NT2/D1 (cell line): ENCODE data around the gene ADPRM.

Source experiments
- DNase-seq: peaks from one replicate; pipeline ENCODE4 v3.0.0-alpha.2; 2011; ENCODE audit warnings: low read depth, low spot score
- H3K27me3 ChIP-seq: 2 replicates; pipeline ENCODE4 v1.6.0; 2011; ENCODE audit warnings: mild to moderate bottlenecking; ENCODE audit not compliant: insufficient read length, insufficient read depth
- H3K36me3 ChIP-seq: 2 replicates; pipeline ENCODE4 v1.6.1; 2011; ENCODE audit warnings: mild to moderate bottlenecking, low read length, mixed read lengths; ENCODE audit not compliant: insufficient read depth, insufficient read length
- H3K4me1 ChIP-seq: 2 replicates; pipeline ENCODE4 v1.5.1; 2011; ENCODE audit not compliant: insufficient read depth, insufficient read length
- H3K4me3 ChIP-seq: 2 replicates; pipeline ENCODE4 v1.5.1; 2011; ENCODE audit warnings: low read depth; ENCODE audit not compliant: insufficient read length
- H3K9ac ChIP-seq: 2 replicates; pipeline ENCODE4 v1.6.0; 2011; ENCODE audit warnings: low read depth; ENCODE audit not compliant: insufficient read length
- H3K9me3 ChIP-seq: 2 replicates; pipeline ENCODE4 v1.5.1; 2011; ENCODE audit warnings: mild to moderate bottlenecking, low read length; ENCODE audit not compliant: insufficient read depth
- SUZ12 ChIP-seq: IDR thresholded peaks from 2 replicates; pipeline ENCODE4 v1.6.1; 2011; ENCODE audit not compliant: insufficient read length, insufficient read depth; ENCODE audit errors: extremely low read depth
- YY1 ChIP-seq: IDR thresholded peaks from 2 replicates; pipeline ENCODE4 v1.6.1; 2011; ENCODE audit not compliant: insufficient read length, insufficient read depth
- ZNF274 ChIP-seq: IDR thresholded peaks from 2 replicates; pipeline ENCODE4 v1.6.1; 2011; ENCODE audit warnings: mild to moderate bottlenecking, low read depth, low read length

The ADPRM gene

DNA sequence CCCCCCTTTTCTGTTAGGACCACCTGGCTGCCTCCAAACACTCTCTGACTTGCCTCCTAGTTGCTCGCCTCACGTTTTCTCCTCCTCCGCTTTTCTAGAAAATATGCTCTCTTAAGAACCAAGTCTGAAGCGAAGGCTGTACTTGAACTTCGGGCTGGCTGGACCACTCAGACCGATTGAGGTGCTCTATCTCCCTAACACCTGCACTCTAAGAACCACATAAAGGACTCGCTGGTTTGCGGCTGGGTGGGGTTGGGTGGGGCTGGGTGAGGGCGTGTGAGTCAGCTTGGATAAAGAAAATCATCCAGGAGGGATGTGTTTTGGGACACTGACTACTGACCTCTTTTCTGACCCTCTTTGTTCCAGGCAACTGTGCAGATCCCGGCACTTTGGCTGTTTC, 55.3 kb downstream of the ADPRM start:
- Histone ChIP-seq H3K4me3 (no peak overlapping the region), H3K27me3 (no peaks in the 10 kb centered on the region), H3K9me3 (no peaks in the 10 kb centered on the region), H3K4me1 (peaks cover 5% of the 10 kb centered on the region), H3K9ac (no peak overlapping the region), H3K36me3 (no peaks in the 10 kb centered on the region)
- TF ChIP-seq SUZ12 (no peak), ZNF274 (no peak)
- DNase-seq, result no peak

DNA sequence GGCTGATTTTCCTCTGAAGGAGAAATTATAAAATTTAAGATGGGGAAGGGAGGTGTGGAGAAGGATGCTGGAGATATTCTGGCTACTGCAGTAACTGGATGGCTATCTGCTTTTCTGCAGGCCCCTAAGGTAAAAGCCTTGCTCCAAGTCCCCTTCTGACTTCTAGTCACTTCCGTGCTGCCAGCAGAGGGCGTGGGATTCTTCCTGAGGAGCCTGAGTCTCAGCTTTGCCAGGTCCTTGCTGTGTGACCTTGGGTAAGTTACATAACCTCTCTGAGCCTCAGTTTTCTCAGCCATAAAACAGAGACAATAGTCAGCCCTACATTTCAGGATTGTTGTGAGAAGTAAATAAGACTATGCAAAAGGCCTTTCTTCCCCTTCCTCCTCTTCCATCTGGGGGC, 56.7 kb downstream of the ADPRM start:
- no peaks in the 10 kb centered on the region for H3K36me3 ChIP-seq
- TF ChIP-seq SUZ12 (no peak), YY1 (no peak), ZNF274 (no peak)
- no peaks in the 10 kb centered on the region for H3K27me3 ChIP-seq
- H3K4me1 ChIP-seq, result peaks cover 3% of the 10 kb centered on the region
- DNase-seq, result no peak
- no peak overlapping the region for H3K9ac ChIP-seq
- no peaks in the 10 kb centered on the region for H3K9me3 ChIP-seq
- H3K4me3 ChIP-seq, result no peak overlapping the region

DNA sequence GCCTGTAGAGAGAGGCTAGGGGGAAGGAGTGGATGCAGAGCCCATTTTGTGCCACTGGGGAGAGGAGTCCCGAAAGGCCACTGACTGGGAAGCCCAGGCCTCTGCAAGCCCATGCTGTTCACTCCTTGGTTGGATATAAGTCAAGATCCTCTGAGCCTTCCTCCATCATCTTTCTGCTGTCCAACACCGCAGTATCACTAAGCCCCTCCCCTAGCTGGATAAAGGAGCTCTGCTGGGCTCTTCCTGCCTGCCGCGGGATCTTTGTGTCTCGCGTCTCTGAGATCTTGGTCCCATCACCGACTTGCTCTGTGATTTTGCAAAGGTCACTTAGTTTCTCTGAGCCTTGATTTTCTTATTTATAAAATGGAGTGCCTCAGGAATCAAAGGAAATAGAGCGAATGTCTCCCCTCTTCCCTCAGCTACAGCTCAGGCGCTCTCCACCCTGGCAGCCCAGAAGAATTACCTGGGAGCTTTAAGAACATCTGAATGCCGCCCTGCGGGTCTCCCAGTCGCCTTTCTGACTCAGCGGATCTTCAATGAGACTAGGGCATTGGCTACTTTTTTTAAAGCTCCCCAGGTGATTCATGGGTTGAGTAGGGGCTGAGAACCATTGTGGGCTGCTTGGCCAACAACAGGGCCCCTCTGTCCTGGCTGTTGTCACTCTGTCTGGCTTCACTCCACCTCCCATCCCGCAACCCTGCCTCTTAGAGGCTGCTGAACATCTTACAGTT, 57.6 kb downstream of the ADPRM start:
- TF ChIP-seq SUZ12 (no peak), YY1 (no peak), ZNF274 (no peak)
- peaks cover 3% of the 10 kb centered on the region for H3K4me1 ChIP-seq
- no peaks in the 10 kb centered on the region for H3K36me3 ChIP-seq
- peak overlapping the region; percentile 2 for H3K9ac ChIP-seq
- H3K4me3 ChIP-seq, result peak overlapping the region; percentile 24
- H3K9me3 ChIP-seq, result no peaks in the 10 kb centered on the region
- peak; percentile 40 for DNase-seq
- H3K27me3 ChIP-seq, result no peaks in the 10 kb centered on the region

DNA sequence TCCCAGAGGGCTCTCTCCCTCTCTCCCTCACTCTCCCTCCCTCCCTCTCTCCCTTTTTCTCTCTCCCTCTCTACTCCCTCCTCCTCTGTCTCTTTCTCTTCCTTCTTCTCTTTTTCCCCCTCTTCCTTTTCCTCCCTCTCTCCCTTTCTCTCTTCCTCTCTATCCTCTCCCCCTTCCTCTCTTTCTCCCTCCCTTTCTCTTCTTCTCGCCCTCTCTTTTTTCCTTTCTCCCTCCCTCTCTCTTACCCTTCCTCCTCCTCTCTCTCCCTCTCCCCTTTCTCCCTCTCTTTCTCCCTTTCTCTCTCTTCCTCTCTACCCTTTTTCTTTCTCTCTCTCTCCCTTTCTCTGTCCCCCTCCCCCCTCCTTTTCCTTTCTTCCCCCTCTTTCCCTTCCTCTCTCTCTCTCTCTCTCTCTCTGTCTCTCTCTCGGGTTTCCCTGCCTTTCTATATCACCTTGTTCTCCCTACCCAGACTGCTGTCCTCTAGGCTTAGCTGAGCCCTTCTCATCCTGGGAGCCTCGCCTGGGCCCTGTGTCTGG, 58.3 kb downstream of the ADPRM start:
- Histone ChIP-seq H3K4me3 (peak overlapping the region; percentile 15), H3K36me3 (no peaks in the 10 kb centered on the region), H3K9me3 (no peaks in the 10 kb centered on the region), H3K27me3 (no peaks in the 10 kb centered on the region), H3K9ac (no peak overlapping the region), H3K4me1 (peaks cover 3% of the 10 kb centered on the region)
- DNase-seq, result no peak
- TF ChIP-seq ZNF274 (no peak), YY1 (no peak), SUZ12 (no peak)

DNA sequence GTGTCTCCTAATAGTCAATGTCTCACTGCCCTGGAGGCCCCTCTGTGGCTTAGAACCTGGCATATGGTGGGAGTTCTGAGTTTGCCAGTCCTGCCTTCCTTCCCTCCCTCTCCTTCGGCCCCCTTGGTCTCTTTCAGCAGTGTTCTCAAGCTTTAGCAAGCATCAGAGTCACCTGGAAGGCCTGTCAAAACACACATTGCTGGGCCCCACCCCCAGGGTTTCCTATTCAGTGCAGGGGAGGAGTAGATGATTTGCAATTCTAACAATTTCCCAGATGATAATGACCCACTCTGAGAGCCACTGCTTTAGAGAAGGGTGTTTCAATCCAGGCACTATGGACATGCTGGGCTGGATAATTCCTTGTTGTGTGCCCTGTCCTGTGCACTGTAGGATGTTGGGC, 58.8 kb downstream of the ADPRM start:
- TF ChIP-seq SUZ12 (no peak), YY1 (no peak), ZNF274 (no peak)
- no peak overlapping the region for H3K9ac ChIP-seq

DNA sequence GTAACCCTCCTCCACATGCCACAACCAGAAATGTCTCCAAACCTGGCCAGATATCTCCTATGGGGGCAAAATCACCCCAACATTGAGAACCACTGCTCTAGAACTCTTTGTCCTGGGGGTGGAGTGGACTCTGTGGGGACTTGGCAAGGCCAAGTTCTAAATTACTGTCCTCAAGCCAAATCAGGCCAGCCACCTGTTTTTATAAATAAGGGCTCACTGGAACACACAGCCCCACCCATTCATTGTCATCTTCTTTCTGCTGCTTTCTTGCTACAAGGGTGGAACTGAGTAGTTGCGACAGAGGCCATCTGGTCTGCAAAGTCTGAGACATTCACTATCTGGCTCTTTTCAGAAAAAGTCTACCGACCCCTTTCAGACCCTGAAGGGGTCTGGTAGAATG, 59.2 kb downstream of the ADPRM start:
- DNase-seq, result no peak
- Histone ChIP-seq H3K36me3 (no peaks in the 10 kb centered on the region), H3K4me3 (no peak overlapping the region), H3K27me3 (no peaks in the 10 kb centered on the region), H3K9ac (no peak overlapping the region), H3K9me3 (no peaks in the 10 kb centered on the region), H3K4me1 (peaks cover 3% of the 10 kb centered on the region)
- no peak for TF ChIP-seq SUZ12

More for the DNA sequence above, 58.8 kb downstream of the ADPRM start:
- DNase-seq, result no peak
- Histone ChIP-seq H3K9me3 (no peaks in the 10 kb centered on the region), H3K27me3 (no peaks in the 10 kb centered on the region), H3K4me1 (peaks cover 3% of the 10 kb centered on the region), H3K4me3 (no peak overlapping the region), H3K36me3 (no peaks in the 10 kb centered on the region)

DNA sequence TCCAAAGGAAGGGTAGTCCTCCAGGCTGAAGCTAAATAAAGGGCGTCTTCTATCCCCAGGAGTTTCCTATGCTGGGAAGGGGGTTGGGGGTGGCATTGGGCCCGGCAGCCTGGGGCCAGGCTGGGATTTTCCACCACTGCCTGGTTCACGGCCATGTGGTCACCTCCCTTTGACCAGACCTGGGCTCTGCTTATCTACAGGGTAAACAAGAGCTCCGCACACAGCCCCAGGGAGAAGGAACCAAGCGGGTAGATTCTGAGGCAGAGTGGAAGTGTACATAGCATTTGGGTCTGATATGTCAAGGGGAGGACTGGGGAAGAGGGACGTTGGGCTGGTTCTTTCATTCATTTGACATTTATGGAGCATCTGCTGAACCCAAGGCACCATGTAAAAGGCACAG, 59.7 kb downstream of the ADPRM start:
- Histone ChIP-seq H3K36me3 (no peaks in the 10 kb centered on the region), H3K4me1 (peaks cover 3% of the 10 kb centered on the region), H3K9ac (no peak overlapping the region), H3K27me3 (no peaks in the 10 kb centered on the region), H3K9me3 (no peaks in the 10 kb centered on the region), H3K4me3 (no peak overlapping the region)
- no peak for DNase-seq
- TF ChIP-seq SUZ12, result no peak
